ENCODE data around the gene GTPBP4. TPM values are rescaled to one million over a fixed set of nuclear protein-coding genes. Genes with fewer than 3 reads are reported as not detected.

The GTPBP4 gene
- total RNA-seq, 1 experiment from 2014 or later: 44.6 TPM

DNA sequence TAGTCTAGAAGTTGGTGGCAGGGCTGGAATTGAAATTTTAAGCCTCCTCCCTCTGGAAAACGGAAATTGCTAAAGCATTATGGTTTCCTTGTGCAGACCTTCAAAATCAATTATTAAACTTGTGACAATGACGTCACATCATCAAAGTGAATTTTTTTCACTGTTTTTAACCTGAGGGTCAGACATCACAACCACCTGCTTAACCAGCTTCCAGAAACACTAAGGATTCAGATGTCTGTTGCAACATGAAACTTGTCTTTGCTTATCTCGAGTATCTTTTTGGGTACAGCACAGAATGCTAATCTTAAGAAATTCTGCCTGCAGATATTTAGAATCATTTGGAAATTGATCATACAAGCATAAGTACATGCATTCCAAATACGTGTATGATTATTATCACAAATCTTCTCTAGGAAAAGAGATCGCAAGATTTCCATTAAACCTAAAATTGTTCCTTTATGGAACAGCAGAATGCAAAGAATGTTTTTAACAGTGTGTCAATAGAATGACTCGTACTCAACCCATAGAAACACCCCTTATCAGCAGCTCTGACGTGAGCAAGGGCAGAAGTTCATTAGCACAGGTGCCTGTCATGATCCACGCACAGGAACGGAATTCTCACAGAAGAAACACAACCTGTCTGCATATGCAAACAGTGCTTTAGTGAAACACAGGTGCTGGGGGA is 4.1 kb upstream of the GTPBP4 start:
- Histone ChIP-seq H3F3A (ENCODE audit: low read length, unreplicated experiment) (no peaks in the 10 kb centered on the region), H3K79me2 (ENCODE audit: low read length) (peaks cover 16% of the 10 kb centered on the region), H3K27me3 (ENCODE audit: low read length) (no peaks in the 10 kb centered on the region), H3K9me2 (replicated peaks; ENCODE audit: low read length) (no peaks in the 10 kb centered on the region), H3K4me2 (ENCODE audit: low read length) (no peak overlapping the region), H2AFZ (ENCODE audit: low read length) (no peak overlapping the region), H3K36me3 (ENCODE audit: low read depth, low read length) (no peaks in the 10 kb centered on the region), H3K4me1 (ENCODE audit: insufficient read depth, low read length) (peaks cover 14% of the 10 kb centered on the region), H3K4me3 (ENCODE audit: low read length) (no peak overlapping the region), H3K9me3 (ENCODE audit: low read length) (no peaks in the 10 kb centered on the region), H3K27ac (ENCODE audit: low read length) (no peak overlapping the region), H4K20me1 (ENCODE audit: low read length) (no peaks in the 10 kb centered on the region; the same call in 1 of the 2 replicates), H3K9ac (ENCODE audit: low read length) (no peak overlapping the region)
- peak; percentile 30 for DNase-seq
- TF ChIP-seq EZH2 (IDR thresholded peaks at IDR 0.05; ENCODE audit: low read length, unreplicated experiment) (no peak), EZH2phosphoT487 (IDR thresholded peaks at IDR 0.05; ENCODE audit: borderline replicate concordance, low read length) (no peak)
- TF ChIP-seq, protein P1, sequence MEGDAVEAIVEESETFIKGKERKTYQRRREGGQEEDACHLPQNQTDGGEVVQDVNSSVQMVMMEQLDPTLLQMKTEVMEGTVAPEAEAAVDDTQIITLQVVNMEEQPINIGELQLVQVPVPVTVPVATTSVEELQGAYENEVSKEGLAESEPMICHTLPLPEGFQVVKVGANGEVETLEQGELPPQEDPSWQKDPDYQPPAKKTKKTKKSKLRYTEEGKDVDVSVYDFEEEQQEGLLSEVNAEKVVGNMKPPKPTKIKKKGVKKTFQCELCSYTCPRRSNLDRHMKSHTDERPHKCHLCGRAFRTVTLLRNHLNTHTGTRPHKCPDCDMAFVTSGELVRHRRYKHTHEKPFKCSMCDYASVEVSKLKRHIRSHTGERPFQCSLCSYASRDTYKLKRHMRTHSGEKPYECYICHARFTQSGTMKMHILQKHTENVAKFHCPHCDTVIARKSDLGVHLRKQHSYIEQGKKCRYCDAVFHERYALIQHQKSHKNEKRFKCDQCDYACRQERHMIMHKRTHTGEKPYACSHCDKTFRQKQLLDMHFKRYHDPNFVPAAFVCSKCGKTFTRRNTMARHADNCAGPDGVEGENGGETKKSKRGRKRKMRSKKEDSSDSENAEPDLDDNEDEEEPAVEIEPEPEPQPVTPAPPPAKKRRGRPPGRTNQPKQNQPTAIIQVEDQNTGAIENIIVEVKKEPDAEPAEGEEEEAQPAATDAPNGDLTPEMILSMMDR (conservative IDR thresholded peaks at IDR 0.05; ENCODE audit: low read depth, low read length): no peak
- CTCF ChIA-PET: no interaction called here
- no peak for ATAC-seq
- intact Hi-C loops (cut with micrococcal nuclease): no loop called here
- POLR2A ChIA-PET (ENCODE audit: unreplicated experiment): no interaction called here
- BruUV-seq (replicated peaks): no TSS peak

DNA sequence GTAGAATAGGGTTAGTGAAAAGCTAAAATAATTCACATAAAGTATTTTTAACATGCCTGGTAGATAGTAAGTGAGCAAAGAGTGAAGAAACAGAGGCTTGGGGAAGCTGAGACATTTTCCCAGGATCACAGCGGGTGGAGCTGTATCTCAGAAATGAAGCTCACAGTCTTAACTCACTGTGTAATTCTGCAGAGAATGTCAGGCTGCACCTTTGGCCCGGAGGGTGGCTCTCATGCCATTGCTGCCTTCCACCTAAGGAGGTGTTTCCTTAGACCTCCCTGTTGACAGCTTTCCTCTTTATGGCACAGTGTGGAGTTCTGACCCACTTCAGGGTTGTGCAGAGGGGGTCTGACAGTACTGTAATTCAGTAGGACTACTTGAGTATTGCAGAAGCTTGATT is 2.9 kb upstream of the GTPBP4 start:
- ATAC-seq: no peak
- H3K79me2 ChIP-seq (ENCODE audit: low read length): peaks cover 29% of the 10 kb centered on the region

More for the DNA sequence above, 2.9 kb upstream of the GTPBP4 start:
- H3K4me3 ChIP-seq (ENCODE audit: low read length): no peak overlapping the region
- H3K36me3 ChIP-seq (ENCODE audit: low read depth, low read length): no peaks in the 10 kb centered on the region; the same call in 1 of the 2 replicates
- H3K4me1 ChIP-seq (ENCODE audit: insufficient read depth, low read length): peaks cover 14% of the 10 kb centered on the region
- no peaks in the 10 kb centered on the region for H3K27me3 ChIP-seq (ENCODE audit: low read length)
- no peaks in the 10 kb centered on the region for H3F3A ChIP-seq (ENCODE audit: low read length, unreplicated experiment)
- no peaks in the 10 kb centered on the region for H3K9me2 ChIP-seq (replicated peaks; ENCODE audit: low read length)
- TF ChIP-seq EZH2 (IDR thresholded peaks at IDR 0.05; ENCODE audit: low read length, unreplicated experiment) (no peak), EZH2phosphoT487 (IDR thresholded peaks at IDR 0.05; ENCODE audit: borderline replicate concordance, low read length) (no peak)
- TF ChIP-seq, protein P1 (conservative IDR thresholded peaks at IDR 0.05; ENCODE audit: low read depth, low read length): no peak
- no peak overlapping the region for H3K27ac ChIP-seq (ENCODE audit: low read length)
- H2AFZ ChIP-seq (ENCODE audit: low read length): no peak overlapping the region
- ChIA-PET CTCF (no interaction called here), POLR2A (ENCODE audit: unreplicated experiment) (no interaction called here)
- BruUV-seq (replicated peaks): no TSS peak
- H3K4me2 ChIP-seq (ENCODE audit: low read length): no peak overlapping the region
- intact Hi-C loops (cut with micrococcal nuclease): loop anchor here (5.0 kb wide), 1 partner anchor 53 kb away; the partner anchor contains the start of gene LARP4B
- DNase-seq: no peak
- H3K9me3 ChIP-seq (ENCODE audit: low read length): no peaks in the 10 kb centered on the region
- H3K9ac ChIP-seq (ENCODE audit: low read length): no peak overlapping the region
- peaks cover 12% of the 10 kb centered on the region; the same call in 1 of the 2 replicates for H4K20me1 ChIP-seq (ENCODE audit: low read length)
